ENCODE results near the gene HPCAL1.

Gene HPCAL1

GRCh38 chr2:10370895-10371294 is 68.2 kb downstream of the HPCAL1 start:
- no peak for DNase-seq (ENCODE audit: low spot score)

GRCh38 chr2:10371441-10372196 is 68.9 kb downstream of the HPCAL1 start:
- no peak for DNase-seq (ENCODE audit: low spot score)

- no peak for DNase-seq (ENCODE audit: low spot score)
Measured at GRCh38 chr2:10372203-10372861, 69.6 kb downstream of the HPCAL1 start.

GRCh38 chr2:10372862-10373240 is 70.1 kb downstream of the HPCAL1 start:
- no peak for DNase-seq (ENCODE audit: low spot score)

GRCh38 chr2:10373931-10374330 is 71.2 kb downstream of the HPCAL1 start:
- no peak for DNase-seq (ENCODE audit: low spot score)

- no peak for DNase-seq (ENCODE audit: low spot score)
Measured at GRCh38 chr2:10374362-10374943, 71.7 kb downstream of the HPCAL1 start.

GRCh38 chr2:10375570-10376281 is 73.0 kb downstream of the HPCAL1 start:
- no peak for DNase-seq (ENCODE audit: low spot score)

- DNase-seq (ENCODE audit: low spot score) = no peak
Measured at GRCh38 chr2:10377052-10377746, 74.5 kb downstream of the HPCAL1 start.

- no peak for DNase-seq (ENCODE audit: low spot score)
Measured at GRCh38 chr2:10377747-10378085, 75.0 kb downstream of the HPCAL1 start.

GRCh38 chr2:10378189-10378588 is 75.5 kb downstream of the HPCAL1 start:
- no peak for DNase-seq (ENCODE audit: low spot score)

- DNase-seq (ENCODE audit: low spot score) = no peak
Measured at GRCh38 chr2:10380048-10380926, 77.6 kb downstream of the HPCAL1 start.

GRCh38 chr2:10381997-10382353 is 79.3 kb downstream of the HPCAL1 start:
- DNase-seq (ENCODE audit: low spot score) = no peak

- DNase-seq (ENCODE audit: low spot score) = no peak
Measured at GRCh38 chr2:10382354-10383061, 79.8 kb downstream of the HPCAL1 start.

- no peak for DNase-seq (ENCODE audit: low spot score)
Measured at GRCh38 chr2:10383960-10384734, 81.4 kb downstream of the HPCAL1 start.

- DNase-seq (ENCODE audit: low spot score) = no peak
Measured at GRCh38 chr2:10385501-10385900, 82.8 kb downstream of the HPCAL1 start.

GRCh38 chr2:10385933-10386773 is 83.4 kb downstream of the HPCAL1 start:
- DNase-seq (ENCODE audit: low spot score) = peak; percentile 69

GRCh38 chr2:10387033-10387432 is 84.3 kb downstream of the HPCAL1 start:
- no peak for DNase-seq (ENCODE audit: low spot score)

- DNase-seq (ENCODE audit: low spot score) = no peak
Measured at GRCh38 chr2:10388954-10389560, 86.4 kb downstream of the HPCAL1 start.
